Myocyte (in vitro differentiated cells): ENCODE measurements around the gene TECPR2. TPM values are rescaled to one million over a fixed set of nuclear protein-coding genes. Genes with fewer than 3 reads are reported as not detected.
"Not testable (repeated sequence)": the region's sequence is repeated elsewhere in the genome, so short reads cannot be mapped to it uniquely, and the experiment has no call there.

Experiments used
- DNase-seq: peaks from one replicate; pipeline ENCODE4 v3.0.0-alpha.2; 2012; ENCODE audit warnings: low read depth
- total RNA-seq: library from RNA; depleted of rRNA; stranded (reverse); fragments of >200 nt; gene quantifications from 2 replicates; pipeline ENCODE4 v1.2.3, GENCODE V29; 2014

The TECPR2 gene
- total RNA-seq, 1 donor from 2014 or later = 15.8 TPM

- no peak for DNase-seq
Observed at GRCh38 chr14:102523569-102524450, 161.1 kb downstream of the TECPR2 start.

- DNase-seq = peak; percentile 99
Observed at GRCh38 chr14:102524451-102525218, 161.9 kb downstream of the TECPR2 start.

GRCh38 chr14:102525219-102525928 is 162.6 kb downstream of the TECPR2 start:
- DNase-seq = peak; percentile 54

- no peak for DNase-seq
Observed at GRCh38 chr14:102525929-102526497, 163.3 kb downstream of the TECPR2 start.

- no peak for DNase-seq
Observed at GRCh38 chr14:102528431-102529170, 165.9 kb downstream of the TECPR2 start.

GRCh38 chr14:102530828-102531478 is 168.2 kb downstream of the TECPR2 start:
- no peak for DNase-seq

- no peak for DNase-seq
Observed at GRCh38 chr14:102532204-102532658, 169.5 kb downstream of the TECPR2 start.

- DNase-seq = no peak
Observed at GRCh38 chr14:102537981-102538601, 175.3 kb downstream of the TECPR2 start.

- peak; percentile 23 for DNase-seq
Observed at GRCh38 chr14:102538602-102539543, 176.1 kb downstream of the TECPR2 start.

GRCh38 chr14:102539544-102540314 is 177.0 kb downstream of the TECPR2 start:
- no peak for DNase-seq

GRCh38 chr14:102540315-102541028 is 177.7 kb downstream of the TECPR2 start:
- DNase-seq = no peak

- not testable (repeated sequence) for DNase-seq
Observed at GRCh38 chr14:102541029-102541491, 178.3 kb downstream of the TECPR2 start.

GRCh38 chr14:102541771-102542170 is 179.0 kb downstream of the TECPR2 start:
- peak; percentile 28 for DNase-seq

GRCh38 chr14:102544046-102544746 is 181.5 kb downstream of the TECPR2 start:
- no peak for DNase-seq

GRCh38 chr14:102544747-102545460 is 182.2 kb downstream of the TECPR2 start:
- no peak for DNase-seq
